Neural progenitor cell (in vitro differentiated cells): Measurements from ENCODE around the gene UCK2. TPM values are rescaled to one million over a fixed set of nuclear protein-coding genes. Genes with fewer than 3 reads are reported as not detected.
A peak's percentile ranks its signal among the peaks of the same experiment; 100 is the strongest.

Experiments used
- DNase-seq: peaks from one replicate; pipeline ENCODE4 v3.0.0-alpha.2; 2016; ENCODE audit warnings: low spot score
- H2AFZ ChIP-seq: fragments of 200-600 bp; sonication (generic); replicated peaks from 2 replicates; pipeline ENCODE4 v1.6.1; 2016; ENCODE audit warnings: antibody characterized with exemption
- H3F3A ChIP-seq: fragments of 200-600 bp; sonication (generic); 2 replicates; pipeline ENCODE4 v1.6.1; 2016; ENCODE audit warnings: antibody characterized with exemption, low read depth
- H3K27ac ChIP-seq: fragments of 200-600 bp; sonication (generic); 2 replicates; pipeline ENCODE4 v1.5.1; 2016; ENCODE audit warnings: mild to moderate bottlenecking
- H3K27me3 ChIP-seq: fragments of 200-600 bp; sonication (generic); 2 replicates; pipeline ENCODE4 v1.6.1; 2016; ENCODE audit warnings: mild to moderate bottlenecking, moderate library complexity
- H3K36me3 ChIP-seq: fragments of 200-600 bp; sonication (generic); 2 replicates; pipeline ENCODE4 v1.5.1; 2016
- H3K4me1 ChIP-seq: fragments of 200-600 bp; sonication (generic); 2 replicates; pipeline ENCODE4 v1.6.1; 2016; ENCODE audit warnings: mixed run types
- H3K4me2 ChIP-seq: fragments of 200-600 bp; sonication (generic); 2 replicates; pipeline ENCODE4 v1.6.1; 2016
- H3K4me3 ChIP-seq: fragments of 200-600 bp; sonication (generic); 2 replicates; pipeline ENCODE4 v1.5.1; 2016
- H3K79me2 ChIP-seq: fragments of 200-600 bp; sonication (generic); 2 replicates; pipeline ENCODE4 v1.6.1; 2016; ENCODE audit warnings: low read depth
- H3K9ac ChIP-seq: fragments of 200-600 bp; sonication (generic); 2 replicates; pipeline ENCODE4 v1.6.1; 2016
- H3K9me3 ChIP-seq: fragments of 200-600 bp; sonication (generic); 2 replicates; pipeline ENCODE4 v1.5.1; 2016; ENCODE audit warnings: low read depth
- H4K20me1 ChIP-seq: fragments of 200-600 bp; sonication (generic); 2 replicates; pipeline ENCODE4 v1.6.1; 2016; ENCODE audit warnings: low read depth
- H3K27ac Mint-ChIP-seq: 3 replicates; pipeline ENCODE4 v1.8.0; 2021; ENCODE audit warnings: mixed read lengths
- H3K27me3 Mint-ChIP-seq: 2 replicates; pipeline ENCODE4 v1.8.0; 2022; ENCODE audit warnings: low read depth, mild to moderate bottlenecking, inconsistent platforms, moderate library complexity, mixed read lengths; ENCODE audit not compliant: insufficient read depth
- H3K36me3 Mint-ChIP-seq: 3 replicates; pipeline ENCODE4 v1.8.0; 2021; ENCODE audit warnings: mixed read lengths
- H3K4me1 Mint-ChIP-seq: 3 replicates; pipeline ENCODE4 v1.8.0; 2021; ENCODE audit warnings: mixed read lengths
- H3K4me3 Mint-ChIP-seq: 3 replicates; pipeline ENCODE4 v1.8.0; 2021; ENCODE audit warnings: mild to moderate bottlenecking, moderate library complexity, mixed read lengths
- H3K9me3 Mint-ChIP-seq: 3 replicates; pipeline ENCODE4 v1.8.0; 2020; ENCODE audit warnings: mixed read lengths
- CTCF ChIP-seq: fragments of 200-600 bp; sonication (generic); IDR thresholded peaks from 2 replicates; pipeline ENCODE4 v1.5.1; 2017; ENCODE audit warnings: antibody characterized with exemption, mild to moderate bottlenecking
- EZH2 ChIP-seq: fragments of 200-600 bp; sonication (generic); IDR thresholded peaks from 2 replicates; pipeline ENCODE4 v1.6.1; 2017; ENCODE audit warnings: antibody characterized with exemption, mild to moderate bottlenecking, moderate library complexity
- EZH2phosphoT487 ChIP-seq: fragments of 200-600 bp; sonication (generic); IDR thresholded peaks from 2 replicates; pipeline ENCODE4 v1.6.1; 2017; ENCODE audit warnings: antibody characterized with exemption
- total RNA-seq: library from RNA; depleted of rRNA; stranded (reverse); fragments of >200 nt; gene quantifications from 2 replicates; pipeline ENCODE4 v1.2.3, GENCODE V29; 2015; ENCODE audit warnings: low replicate concordance

Gene UCK2
- total RNA-seq, 1 donor from 2014 or later = 43.8 TPM

DNA sequence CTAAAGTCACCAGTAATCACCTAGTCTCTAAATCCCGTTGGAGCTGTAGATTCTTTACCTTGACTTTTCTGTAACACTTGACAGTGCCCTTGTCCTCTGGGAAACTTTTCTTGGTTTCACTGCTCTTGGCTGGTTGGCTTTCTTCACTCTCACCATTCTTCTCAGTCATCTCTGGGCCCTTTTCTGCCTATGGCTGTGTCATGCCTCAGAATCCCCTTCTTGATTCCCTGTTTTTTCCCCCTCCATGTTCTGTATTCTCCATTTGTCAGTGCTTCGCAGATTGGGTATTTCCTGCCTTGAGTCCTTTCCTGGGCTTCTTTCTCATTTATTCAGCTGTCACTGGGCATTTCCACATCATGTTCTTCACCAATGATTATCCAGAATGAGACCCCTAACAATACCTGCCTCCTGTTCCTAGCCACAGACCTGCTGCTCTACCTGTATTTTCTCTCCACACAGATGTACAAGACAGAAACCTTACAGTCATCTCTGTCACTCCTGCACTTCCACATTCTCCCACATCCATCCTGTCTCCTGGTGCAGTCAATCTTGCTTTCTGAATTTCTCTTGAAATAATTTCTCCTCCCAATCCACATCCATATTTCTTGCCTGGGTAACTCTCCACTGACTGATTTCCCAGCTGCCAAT is 14.7 kb downstream of the UCK2 start:
- peaks cover 100% of the 10 kb centered on the region for H3K79me2 ChIP-seq
- no peak for TF ChIP-seq EZH2phosphoT487
- TF ChIP-seq CTCF = no peak
- TF ChIP-seq EZH2 = no peak
- H3K36me3 Mint-ChIP-seq = peaks cover 18% of the 10 kb centered on the region
- H3K4me1 Mint-ChIP-seq = peaks cover 36% of the 10 kb centered on the region
- H3K4me3 Mint-ChIP-seq = no peak overlapping the region
- peaks cover 6% of the 10 kb centered on the region for H3K9me3 Mint-ChIP-seq
- H3K9ac ChIP-seq = no peak overlapping the region
- no peaks in the 10 kb centered on the region for H3K27me3 Mint-ChIP-seq
- DNase-seq = no peak
- no peaks in the 10 kb centered on the region for H3K4me1 ChIP-seq
- H3K9me3 ChIP-seq = no peaks in the 10 kb centered on the region
- H4K20me1 ChIP-seq = peaks cover 97% of the 10 kb centered on the region
- no peak overlapping the region for H3K27ac ChIP-seq
- no peak overlapping the region for H3K4me2 ChIP-seq
- H3K4me3 ChIP-seq = no peak overlapping the region
- no peak overlapping the region for H2AFZ ChIP-seq
- H3F3A ChIP-seq = no peaks in the 10 kb centered on the region
- no peaks in the 10 kb centered on the region for H3K36me3 ChIP-seq
- H3K27ac Mint-ChIP-seq = peak overlapping the region; percentile 3
- no peaks in the 10 kb centered on the region for H3K27me3 ChIP-seq

DNA sequence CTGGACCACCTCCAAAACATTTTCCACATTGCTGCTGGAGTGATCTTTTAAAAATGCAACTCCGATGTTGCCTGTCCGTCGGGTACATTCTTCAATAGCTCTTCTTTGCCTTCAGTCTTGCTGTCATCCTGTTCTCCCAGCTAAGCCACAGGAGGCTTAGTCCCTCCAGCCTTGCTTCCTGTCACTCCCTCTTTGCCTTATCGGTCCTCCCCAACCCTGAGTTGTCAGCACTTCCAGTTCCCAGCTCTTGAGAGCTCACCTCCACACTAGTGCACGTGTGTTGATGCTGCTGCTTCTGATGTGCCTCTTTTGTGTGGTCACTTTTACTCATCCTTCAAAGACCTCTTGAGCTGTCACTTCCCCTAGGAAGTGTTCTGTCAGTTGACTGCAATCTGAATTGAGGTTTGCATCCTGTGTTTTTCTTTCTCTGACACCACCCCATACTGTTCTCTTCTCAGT is 15.3 kb downstream of the UCK2 start:
- Histone ChIP-seq H4K20me1 (peaks cover 92% of the 10 kb centered on the region), H3K9ac (no peak overlapping the region), H3K4me3 (no peak overlapping the region), H3K79me2 (peaks cover 100% of the 10 kb centered on the region), H3K27ac (no peak overlapping the region), H2AFZ (no peak overlapping the region), H3K4me1 (no peaks in the 10 kb centered on the region), H3K9me3 (no peaks in the 10 kb centered on the region), H3K36me3 (no peaks in the 10 kb centered on the region), H3K27me3 (no peaks in the 10 kb centered on the region), H3K4me2 (no peak overlapping the region), H3F3A (no peaks in the 10 kb centered on the region)
- Mint-ChIP-seq H3K27ac (peak overlapping the region; percentile 3), H3K27me3 (no peaks in the 10 kb centered on the region), H3K4me3 (no peak overlapping the region), H3K9me3 (peaks cover 9% of the 10 kb centered on the region), H3K36me3 (peaks cover 21% of the 10 kb centered on the region), H3K4me1 (peaks cover 36% of the 10 kb centered on the region)
- TF ChIP-seq EZH2phosphoT487 = no peak
- TF ChIP-seq CTCF = no peak
- no peak for TF ChIP-seq EZH2
- no peak for DNase-seq

- Mint-ChIP-seq H3K4me3 (no peak overlapping the region), H3K27me3 (no peaks in the 10 kb centered on the region), H3K4me1 (peaks cover 36% of the 10 kb centered on the region), H3K27ac (no peak overlapping the region), H3K9me3 (peaks cover 9% of the 10 kb centered on the region), H3K36me3 (peaks cover 18% of the 10 kb centered on the region)
- H3K4me3 ChIP-seq = no peak overlapping the region
- peaks cover 86% of the 10 kb centered on the region for H4K20me1 ChIP-seq
- no peak for DNase-seq
- no peaks in the 10 kb centered on the region for H3K4me1 ChIP-seq
- no peak overlapping the region for H2AFZ ChIP-seq
- H3K27me3 ChIP-seq = no peaks in the 10 kb centered on the region
- no peaks in the 10 kb centered on the region for H3K9me3 ChIP-seq
- no peaks in the 10 kb centered on the region for H3F3A ChIP-seq
- TF ChIP-seq CTCF = no peak
- no peak for TF ChIP-seq EZH2phosphoT487
- no peak for TF ChIP-seq EZH2
- no peak overlapping the region for H3K27ac ChIP-seq
- no peaks in the 10 kb centered on the region for H3K36me3 ChIP-seq
- no peak overlapping the region for H3K4me2 ChIP-seq
- peaks cover 100% of the 10 kb centered on the region for H3K79me2 ChIP-seq
- H3K9ac ChIP-seq = no peak overlapping the region
Measured at GRCh38 chr1:165843304-165843703, 15.9 kb downstream of the UCK2 start.
